GM21447 (cell line): ENCODE data around the gene ZSCAN9.

Source experiments
- ATAC-seq: cut with Tn5 transposase; IDR thresholded peaks from one replicate; pipeline ENCODE4 v1.9.1; 2021; ENCODE audit not compliant: unreplicated experiment

ZSCAN9 gene

GRCh38 chr6:28225056-28225834 is at the start of gene ZSCAN9:
Gene ZSCAN9 (plus strand): TSS chr6:28225275. CDS start chr6:28227085, 1,810 bp downstream.
- peak; percentile 85 for ATAC-seq

GRCh38 chr6:28176373-28176772 is 48.7 kb upstream of the ZSCAN9 start:
- no peak for ATAC-seq

GRCh38 chr6:28182255-28182654 is 42.8 kb upstream of the ZSCAN9 start:
- no peak for ATAC-seq

GRCh38 chr6:28188111-28188979 is 36.7 kb upstream of the ZSCAN9 start:
- ATAC-seq: no peak

- no peak for ATAC-seq
Measured at GRCh38 chr6:28200020-28200419, 25.1 kb upstream of the ZSCAN9 start.

GRCh38 chr6:28203201-28203600 is 21.9 kb upstream of the ZSCAN9 start:
- ATAC-seq: no peak

GRCh38 chr6:28205879-28206278 is 19.2 kb upstream of the ZSCAN9 start:
- no peak for ATAC-seq

GRCh38 chr6:28206527-28206926 is 18.5 kb upstream of the ZSCAN9 start:
- no peak for ATAC-seq

GRCh38 chr6:28206928-28207509 is 18.1 kb upstream of the ZSCAN9 start:
- ATAC-seq: no peak

- no peak for ATAC-seq
Measured at GRCh38 chr6:28207510-28208110, 17.5 kb upstream of the ZSCAN9 start.

- no peak for ATAC-seq
Measured at GRCh38 chr6:28208111-28208659, 16.9 kb upstream of the ZSCAN9 start.

GRCh38 chr6:28209753-28210535 is 15.1 kb upstream of the ZSCAN9 start:
- ATAC-seq: no peak

GRCh38 chr6:28211840-28212509 is 13.1 kb upstream of the ZSCAN9 start:
- ATAC-seq: no peak

GRCh38 chr6:28212510-28213212 is 12.4 kb upstream of the ZSCAN9 start:
- ATAC-seq: peak; percentile 59

- ATAC-seq: no peak
Measured at GRCh38 chr6:28213213-28213523, 11.9 kb upstream of the ZSCAN9 start.

GRCh38 chr6:28215425-28215824 is 9.7 kb upstream of the ZSCAN9 start:
- ATAC-seq: no peak

- ATAC-seq: no peak
Measured at GRCh38 chr6:28217890-28218289, 7.2 kb upstream of the ZSCAN9 start.

GRCh38 chr6:28218312-28219248 is 6.5 kb upstream of the ZSCAN9 start:
- ATAC-seq: peak; percentile 84
